Endothelial cell of umbilical vein (primary cell): ENCODE data around the gene EML4. TPM values are rescaled to one million over a fixed set of nuclear protein-coding genes. Genes with fewer than 3 reads are reported as not detected.

ENCODE experiments used
- BruUV-seq: library from RNA; stranded (reverse); fragments of 400-500 nt; replicated peaks from 2 replicates; lab custom pipeline; 2021; lab: Mats Ljungman, UMichigan
- CTCF ChIA-PET: fragments of 300-600, 350-600 bp; sonication (Branson Sonifier 250); formaldehyde crosslinking; loops from one replicate; lab custom pipeline; 2021; ENCODE audit warnings: antibody characterized with exemption, inconsistent platforms; lab: Charles Lee
- POLR2A ChIA-PET: fragments of 300-600, 350-600 bp; sonication (Branson Sonifier 250); formaldehyde crosslinking; loops from one replicate; lab custom pipeline; 2021; ENCODE audit warnings: antibody characterized with exemption, inconsistent platforms; lab: Charles Lee
- DNase-seq: peaks from one replicate; pipeline ENCODE4 v3.0.0-alpha.2; 2011; ENCODE audit warnings: low read depth, low spot score
- FAIRE-seq: peaks from 2 replicates; lab custom pipeline; 2011; peaks lifted over from hg19 to GRCh38; lab: Jason Lieb, UNC
- H2AFZ ChIP-seq: 2 replicates; pipeline ENCODE4 v1.6.0; 2012; ENCODE audit warnings: low read depth, low read length, control low read depth, inconsistent platforms
- H3K27ac ChIP-seq: 2 replicates; pipeline ENCODE4 v1.5.1; 2011; ENCODE audit warnings: low read depth, mild to moderate bottlenecking, control low read depth, low read length, moderate library complexity; ENCODE audit not compliant: insufficient read depth
- H3K27me3 ChIP-seq, 2 experiments: 2 replicates each; pipeline versions ENCODE4 v1.6.0 to v1.6.1; 2011; ENCODE audit warnings: low read length in 2 of 2, mixed read lengths in 1 of 2; ENCODE audit not compliant: control insufficient read depth in 2 of 2, insufficient read depth in 2 of 2
- H3K36me3 ChIP-seq, 2 experiments: 2 replicates in 1 of 2; 3 replicates in 1 of 2; pipeline ENCODE4 v1.5.1; 2011; ENCODE audit warnings: low read length in 2 of 2, mild to moderate bottlenecking in 1 of 2, moderate library complexity in 1 of 2; ENCODE audit not compliant: control insufficient read depth in 2 of 2, insufficient read depth in 2 of 2; ENCODE audit errors: extremely low read depth in 1 of 2
- H3K4me1 ChIP-seq: 3 replicates; pipeline ENCODE4 v1.5.1; 2011; ENCODE audit warnings: mild to moderate bottlenecking, low read length; ENCODE audit not compliant: control insufficient read depth, insufficient read depth; ENCODE audit errors: extremely low read depth
- H3K4me2 ChIP-seq: 2 replicates; pipeline ENCODE4 v1.6.1; 2011; ENCODE audit warnings: low read length, control low read depth, mixed read lengths; ENCODE audit not compliant: insufficient read depth
- H3K4me3 ChIP-seq, 3 experiments: fragments of 200-600 bp in 1 of 3; sonication (generic), shearing (Covaris generic) in 1 of 3; replicated peaks in 1 of 3; 2 replicates each; pipeline ENCODE4 v1.5.1; 2011 to 2016; ENCODE audit warnings: control low read depth in 3 of 3, low read length in 3 of 3, mild to moderate bottlenecking in 2 of 3, inconsistent platforms in 1 of 3, low read depth in 1 of 3, moderate library complexity in 1 of 3; ENCODE audit not compliant: insufficient read depth in 1 of 3
- H3K79me2 ChIP-seq: 2 replicates; pipeline ENCODE4 v1.6.0; 2012; ENCODE audit warnings: low read length, inconsistent platforms; ENCODE audit not compliant: control insufficient read depth, insufficient read depth
- H3K9ac ChIP-seq: replicated peaks from 2 replicates; pipeline ENCODE3; 2011; ENCODE audit warnings: low read length, control low read depth; ENCODE audit not compliant: insufficient read depth; ENCODE audit errors: extremely low read depth
- H3K9me1 ChIP-seq: replicated peaks from 3 replicates; pipeline ENCODE4 v1.6.0; 2011; ENCODE audit warnings: mild to moderate bottlenecking, low read length; ENCODE audit not compliant: control insufficient read depth, insufficient read depth; ENCODE audit errors: extremely low read depth
- H3K9me3 ChIP-seq: replicated peaks from 2 replicates; pipeline ENCODE4 v1.5.1; 2012; ENCODE audit warnings: low read length, inconsistent platforms; ENCODE audit not compliant: control insufficient read depth, insufficient read depth
- H4K20me1 ChIP-seq: replicated peaks from 2 replicates; pipeline ENCODE3; 2011; ENCODE audit warnings: mild to moderate bottlenecking, low read length; ENCODE audit not compliant: control insufficient read depth, insufficient read depth; ENCODE audit errors: extremely low read depth
- CTCF ChIP-seq, 2 donors: IDR thresholded peaks; 1 replicate in 1 of 2; 2 replicates in 1 of 2; pipeline ENCODE4 v1.5.1; 2011; ENCODE audit warnings: low read length in 2 of 2, mild to moderate bottlenecking in 2 of 2, moderate library complexity in 2 of 2, control low read depth in 1 of 2, inconsistent platforms in 1 of 2, low read depth in 1 of 2; ENCODE audit not compliant: insufficient read depth in 1 of 2; ENCODE audit errors: extremely low read depth in 1 of 2
- EZH2 ChIP-seq: IDR thresholded peaks from 2 replicates; pipeline ENCODE4 v1.6.1; 2012; ENCODE audit warnings: borderline replicate concordance, low read depth, mild to moderate bottlenecking, moderate library complexity, low read length, inconsistent platforms; ENCODE audit not compliant: severe bottlenecking
- FOS ChIP-seq: IDR thresholded peaks from 2 replicates; pipeline ENCODE4 v1.6.1; 2011; ENCODE audit warnings: mild to moderate bottlenecking, low read length, moderate library complexity, borderline replicate concordance; ENCODE audit not compliant: insufficient read depth
- GATA2 ChIP-seq: IDR thresholded peaks from 2 replicates; pipeline ENCODE4 v1.7.0; 2011; ENCODE audit warnings: low read depth, mild to moderate bottlenecking, moderate library complexity, mixed read lengths, low read length; ENCODE audit not compliant: insufficient read length, insufficient read depth
- JUN ChIP-seq: IDR thresholded peaks from 2 replicates; pipeline ENCODE4 v1.6.1; 2011; ENCODE audit warnings: borderline replicate concordance, low read depth; ENCODE audit not compliant: insufficient read length, insufficient read depth
- MAX ChIP-seq: IDR thresholded peaks from 2 replicates; pipeline ENCODE4 v1.6.1; 2011; ENCODE audit not compliant: insufficient read depth, insufficient read length
- MYC ChIP-seq: IDR thresholded peaks from one replicate; pipeline ENCODE4 v1.6.1; 2011; ENCODE audit warnings: mild to moderate bottlenecking, low read depth, low read length
- POLR2A ChIP-seq: IDR thresholded peaks from 2 replicates; pipeline ENCODE4 v1.6.1; 2012; ENCODE audit warnings: low read depth, mild to moderate bottlenecking, control low read depth, low read length
- POLR2AphosphoS5 ChIP-seq: IDR thresholded peaks from 2 replicates; pipeline ENCODE4 v1.6.1; 2012; ENCODE audit warnings: low read depth, mild to moderate bottlenecking, control low read depth, low read length, moderate library complexity; ENCODE audit not compliant: insufficient read depth
- dilution Hi-C: fragments of 300-500 bp; cut with MboI; formaldehyde crosslinking; loops from one replicate; pipeline ENCODE4 v1.15.0; 2019; ENCODE audit warnings: low sequenced_read_pairs; ENCODE audit not compliant: extremely low pct_ligation_motif_present
- intact Hi-C: fragments of 100-400 bp; cut with micrococcal nuclease; formaldehyde crosslinking; loops from one replicate; pipeline ENCODE4 v1.10.0; 2022
- polyA plus RNA-seq, 4 experiments: library from polyadenylated mRNA; depleted of rRNA in 3 of 4; stranded (reverse) in 3 of 4; unstranded in 1 of 4; fragments of >200 nt; gene quantifications; 2 replicates each; pipeline versions ENCODE4 v1.2.1 to v1.2.3, GENCODE V29; 2011 to 2012; ENCODE audit warnings: missing spikeins in 1 of 4
- total RNA-seq: library from RNA; stranded (reverse); gene quantifications from 2 replicates; pipeline ENCODE4 v1.2.3, GENCODE V29; 2021

Gene EML4
- total and polyA plus RNA-seq, 2 donors (not counting 3 experiments of a cell fraction or from before 2014, with no cell fraction given): 13.3 to 32.0 TPM

GRCh38 chr2:42196070-42196402 lies 26.9 kb downstream of the EML4 start:
- no peak for TF ChIP-seq JUN
- TF ChIP-seq POLR2AphosphoS5: no peak
- no peak for TF ChIP-seq EZH2
- no peak for TF ChIP-seq POLR2A
- no peak for TF ChIP-seq GATA2
- TF ChIP-seq MYC: no peak
- no peak for TF ChIP-seq MAX
- TF ChIP-seq FOS: no peak
- TF ChIP-seq CTCF (IDR thresholded peaks at IDR 0.05; ENCODE audit: extremely low read depth in 1 of 2, insufficient read depth in 1 of 2, low read depth in 1 of 2, low read length in 2 of 2): no peak
- Histone ChIP-seq H3K36me3 (no peaks in the 10 kb centered on the region), H2AFZ (no peak overlapping the region), H3K27ac (no peak overlapping the region), H3K9me1 (no peaks in the 10 kb centered on the region), H3K9ac (no peak overlapping the region), H3K4me2 (no peak overlapping the region), H3K27me3 (no peaks in the 10 kb centered on the region), H3K4me1 (peaks cover 9% of the 10 kb centered on the region), H3K79me2 (peaks cover 3% of the 10 kb centered on the region), H3K4me3 (no peak overlapping the region), H3K9me3 (no peaks in the 10 kb centered on the region), H4K20me1 (no peaks in the 10 kb centered on the region)
- intact Hi-C loops (loop anchor here (1.0 kb wide), 1 partner anchor 100 kb away; no protein-coding TSS in a partner anchor), dilution Hi-C loops (no loop called here)
- DNase-seq: no peak
- ChIA-PET POLR2A (no interaction called here), CTCF (interaction anchor here (1.1 to 3.2 kb wide), 5 partner anchors 10 to 133 kb away, joined by 3 to 33 read pairs (median 4); no protein-coding TSS in a partner anchor)
- no TSS peak for BruUV-seq
- FAIRE-seq: no peak
